Heart left ventricle (tissue), 13 donors: ENCODE measurements around the gene LYST.

Experiments used
- CTCF ChIP-seq, 12 donors: fragments of 200-600 bp; sonication (generic) in 4 of 12; IDR thresholded peaks; one replicate each; pipeline versions ENCODE4 v1.5.0 to v1.8.0; 2018 to 2022; ENCODE audit warnings: antibody characterized with exemption in 12 of 12, mild to moderate bottlenecking in 5 of 12
- POLR2A ChIP-seq, 2 donors: fragments of 450-650 bp; IDR thresholded peaks; one replicate each; pipeline ENCODE4 v1.6.1; 2017; ENCODE audit warnings: antibody characterized with exemption in 2 of 2, mild to moderate bottlenecking in 2 of 2, moderate library complexity in 2 of 2
- donor health status: ischemic (EF 13 %, LVEDD 7.1; RV severe dilation, severe dysfunction).
- donor health status: DM: no; HTN: yes; CAD: no.
- donor health status: DM: no; HTN: no; CAD: no.
- donor health status: ischemic (EF 25% LVEDD 6.9; RV normal size, moderate dysfunction).
- donor health status: ischemic (EF 25% LVEDD 5.7; RV mildly dilated, moderate dysfunction).
- donor health status: ischemic (EF 35%, LVEDD 5.7; RV mildly dilated, moderate dysfunction).
- donor health status: nonischemic (EF 11% LVEDD 7.7; RV severe dilation, severe dysfunction).
- donor health status: DM: yes; HTN: yes; CAD: no.
- donor health status: PGD.
- donor health status: ischemic (EF 29% LVEDD 5.4; RV normal size, mild dysfunction).
- donor health status: nonischemic (EF 23%, LVEDD 6.1; RV moderate dilation, normal function).

GRCh38 chr1:235709018-235709417 is 157.7 kb downstream of the LYST start:
- TF ChIP-seq CTCF (IDR thresholded peaks at IDR 0.05) = no peak
- no peak for TF ChIP-seq POLR2A (IDR thresholded peaks at IDR 0.05)
